ENCODE results near the gene GAB2.

- TF ChIP-seq POLR2AphosphoS5 (IDR thresholded peaks at IDR 0.05; ENCODE audit: borderline replicate concordance, low read depth, low read length), result no peak
- no peak for TF ChIP-seq EZH2 (IDR thresholded peaks at IDR 0.05)
- no peak for TF ChIP-seq FOXP2 (optimal IDR thresholded peaks at IDR 0.05; ENCODE audit: control extremely low read depth, extremely low read length, insufficient read depth)
Measured at GRCh38 chr11:78248191-78248590, 169.4 kb downstream of the GAB2 start.

Data from SK-N-MC (cell line).